OCI-LY7 (cell line): ENCODE measurements around the gene SLC8A1.

Experiments
- CTCF ChIP-seq: fragments of 200-600 bp; sonication (generic); conservative IDR thresholded peaks from 2 replicates; pipeline ENCODE4 v1.5.1; 2014; ENCODE audit warnings: mild to moderate bottlenecking, antibody characterized with exemption, low read length, moderate library complexity, mixed read lengths
- EZH2phosphoT487 ChIP-seq: fragments of 200-600 bp; sonication (generic); IDR thresholded peaks from 2 replicates; pipeline ENCODE4 v1.6.1; 2018; ENCODE audit warnings: low read depth, borderline replicate concordance, mild to moderate bottlenecking, mixed run types, antibody characterized with exemption, low read length, moderate library complexity, mixed read lengths

DNA sequence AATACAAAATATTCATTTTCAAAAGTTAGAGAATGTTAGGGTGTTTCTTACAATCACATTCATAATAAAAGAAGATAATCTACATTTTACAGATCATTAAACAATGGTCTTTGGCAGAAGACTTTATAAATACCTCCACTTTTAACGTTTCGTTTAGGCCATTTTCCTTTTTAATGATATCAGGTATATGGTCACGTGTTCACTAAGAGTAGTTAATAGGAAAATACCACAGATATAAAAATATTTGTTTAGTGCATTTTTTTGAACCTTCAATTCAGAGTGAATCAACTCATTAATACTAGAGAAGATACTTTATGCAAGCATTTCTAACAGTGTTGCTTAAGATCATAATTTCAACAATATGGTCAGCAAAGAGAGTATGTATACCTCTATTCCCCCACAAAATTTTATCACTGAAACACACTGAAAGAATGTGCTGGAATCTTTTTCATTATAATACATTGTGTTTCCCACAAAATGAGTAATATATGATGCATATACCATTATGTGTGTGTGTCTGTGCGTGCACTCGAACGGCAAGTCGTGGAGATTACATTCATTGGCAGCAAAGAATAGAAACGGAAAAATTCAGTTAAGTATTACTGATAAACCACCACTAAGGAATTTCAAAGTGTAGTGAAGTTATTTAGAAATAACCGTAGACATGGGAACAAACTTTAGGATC lies 353.0 kb downstream of the SLC8A1 start:
- TF ChIP-seq CTCF, result no peak
- TF ChIP-seq EZH2phosphoT487, result no peak
